GM23338 (cell line): ENCODE data around the gene ZNF438. TPM values are rescaled to one million over a fixed set of nuclear protein-coding genes. Genes with fewer than 3 reads are reported as not detected.

Source experiments
- ATAC-seq: fragments of 200-7000 bp; cut with Tn5 transposase; 3 replicates; pipeline ENCODE4 v1.9.1; 2020
- DNase-seq: peaks from one replicate; pipeline ENCODE4 v3.0.0-alpha.2; 2015; ENCODE audit warnings: low spot score
- H2AFZ ChIP-seq: fragments of 200-600 bp; sonication (generic); 2 replicates; pipeline ENCODE4 v1.8.0; 2016; ENCODE audit warnings: antibody characterized with exemption, mild to moderate bottlenecking, moderate library complexity
- H3F3A ChIP-seq: fragments of 200-600 bp; sonication (generic); replicated peaks from 2 replicates; pipeline ENCODE4 v1.8.0; 2017; ENCODE audit warnings: antibody characterized with exemption, mixed run types, low read depth
- H3K27ac ChIP-seq: fragments of 200-600 bp; sonication (generic); 2 replicates; pipeline ENCODE4 v1.6.1; 2016; ENCODE audit warnings: low read depth
- H3K27me3 ChIP-seq: fragments of 200-600 bp; sonication (generic); 2 replicates; pipeline ENCODE4 v1.8.0; 2016; ENCODE audit warnings: mild to moderate bottlenecking, mixed run types, moderate library complexity; ENCODE audit not compliant: insufficient read depth
- H3K36me3 ChIP-seq: fragments of 200-600 bp; sonication (generic); 2 replicates; pipeline ENCODE4 v1.8.0; 2016; ENCODE audit warnings: mild to moderate bottlenecking; ENCODE audit not compliant: insufficient read depth
- H3K4me1 ChIP-seq: fragments of 200-600 bp; sonication (generic); 2 replicates; pipeline ENCODE4 v1.8.0; 2016; ENCODE audit warnings: mild to moderate bottlenecking, moderate library complexity; ENCODE audit not compliant: insufficient read depth
- H3K4me2 ChIP-seq: fragments of 200-600 bp; sonication (generic); 2 replicates; pipeline ENCODE4 v1.7.1; 2017; ENCODE audit warnings: mixed run types
- H3K4me3 ChIP-seq: fragments of 200-600 bp; sonication (generic); 2 replicates; pipeline ENCODE4 v1.6.1; 2016; ENCODE audit warnings: mixed run types
- H3K79me2 ChIP-seq: fragments of 200-600 bp; sonication (generic); replicated peaks from 2 replicates; pipeline ENCODE4 v1.8.0; 2017; ENCODE audit warnings: mild to moderate bottlenecking; ENCODE audit not compliant: insufficient read depth
- H3K9me2 ChIP-seq: fragments of 200-600 bp; sonication (generic); 2 replicates; pipeline ENCODE4 v1.8.0; 2017; ENCODE audit not compliant: insufficient read depth
- H4K20me1 ChIP-seq: fragments of 200-600 bp; sonication (generic); replicated peaks from 2 replicates; pipeline ENCODE4 v1.8.0; 2017; ENCODE audit warnings: mild to moderate bottlenecking; ENCODE audit not compliant: insufficient read depth
- H3K27ac Mint-ChIP-seq: 2 replicates; pipeline ENCODE4 v1.8.0; 2020; ENCODE audit warnings: inconsistent platforms, mild to moderate bottlenecking, moderate library complexity, mixed read lengths
- H3K27me3 Mint-ChIP-seq: 3 replicates; pipeline ENCODE4 v1.8.0; 2022; ENCODE audit warnings: low read depth, mild to moderate bottlenecking, moderate library complexity, mixed read lengths, inconsistent platforms; ENCODE audit not compliant: insufficient read depth, poor library complexity
- H3K36me3 Mint-ChIP-seq: 3 replicates; pipeline ENCODE4 v1.8.0; 2021; ENCODE audit warnings: low read depth, mild to moderate bottlenecking, inconsistent platforms, moderate library complexity, mixed read lengths
- H3K4me1 Mint-ChIP-seq: 3 replicates; pipeline ENCODE4 v1.8.0; 2020; ENCODE audit warnings: mild to moderate bottlenecking, inconsistent platforms, mixed read lengths
- H3K4me3 Mint-ChIP-seq: 3 replicates; pipeline ENCODE4 v1.8.0; 2021; ENCODE audit warnings: moderate library complexity, mild to moderate bottlenecking, inconsistent platforms, mixed read lengths
- H3K9me3 Mint-ChIP-seq: 3 replicates; pipeline ENCODE4 v1.8.0; 2020; ENCODE audit warnings: moderate library complexity, mild to moderate bottlenecking, inconsistent platforms, mixed read lengths
- CREB1 ChIP-seq: fragments of 250-450 bp; sonication (Bioruptor Pico); IDR thresholded peaks from 2 replicates; pipeline ENCODE4 v1.5.0; 2020; ENCODE audit warnings: low read depth, mild to moderate bottlenecking, moderate library complexity
- CTCF ChIP-seq, 2 experiments: fragments of 200-600 bp in 1 of 2; sonication (generic) in 1 of 2; conservative IDR thresholded peaks; 2 replicates each; pipeline versions ENCODE4 v1.5.1 to v1.6.1; 2016 to 2017; ENCODE audit warnings: antibody characterized with exemption in 2 of 2, low read depth in 2 of 2, mild to moderate bottlenecking in 2 of 2, moderate library complexity in 1 of 2
- ETS1 ChIP-seq: IDR thresholded peaks from 2 replicates; pipeline ENCODE4 v1.6.1; 2016; ENCODE audit warnings: antibody characterized with exemption
- EZH2phosphoT487 ChIP-seq: fragments of 200-600 bp; sonication (generic); IDR thresholded peaks from one replicate; pipeline ENCODE4 v1.8.1; 2018; ENCODE audit warnings: antibody characterized with exemption; ENCODE audit not compliant: unreplicated experiment
- NANOG ChIP-seq: IDR thresholded peaks from 2 replicates; pipeline ENCODE4 v1.6.1; 2016; ENCODE audit warnings: antibody characterized with exemption, borderline replicate concordance
- POLR2AphosphoS5 ChIP-seq: IDR thresholded peaks from 2 replicates; pipeline ENCODE4 v1.6.1; 2016; ENCODE audit warnings: antibody characterized with exemption, low read depth
- REST ChIP-seq: IDR thresholded peaks from one replicate; pipeline ENCODE4 v1.6.1; 2018; ENCODE audit warnings: antibody characterized with exemption; ENCODE audit not compliant: unreplicated experiment
- ZNF114 ChIP-seq: fragments of 250-450 bp; sonication (Bioruptor Pico); IDR thresholded peaks from 2 replicates; pipeline ENCODE4 v1.5.0; 2020; ENCODE audit warnings: mild to moderate bottlenecking, moderate library complexity
- ZNF331 ChIP-seq: fragments of 250-450 bp; sonication (Bioruptor Pico); IDR thresholded peaks from 2 replicates; pipeline ENCODE4 v1.5.0; 2020; ENCODE audit warnings: low read depth, mild to moderate bottlenecking, moderate library complexity
- polyA plus RNA-seq: library from polyadenylated mRNA; unstranded; fragments of >200 nt; fragmentation: Nextera tagmentation; extraction: Ambion mirVana; gene quantifications from 2 replicates; pipeline ENCODE4 v1.2.1, GENCODE V29; 2016
- total RNA-seq: library from RNA; depleted of rRNA; stranded (reverse); fragments of >200 nt; shearing (Covaris generic); gene quantifications from 2 replicates; pipeline ENCODE4 v1.2.3, GENCODE V29; 2014

ZNF438 gene
- total and polyA plus RNA-seq, 2 experiments from 2014 or later: 0.91 to 0.94 TPM

- Histone ChIP-seq H3K27ac (no peak overlapping the region), H3K9me2 (no peaks in the 10 kb centered on the region), H3K79me2 (no peaks in the 10 kb centered on the region), H3K4me3 (no peak overlapping the region), H2AFZ (no peak overlapping the region), H4K20me1 (no peaks in the 10 kb centered on the region), H3K4me1 (peaks cover 8% of the 10 kb centered on the region), H3K4me2 (no peak overlapping the region), H3K27me3 (no peaks in the 10 kb centered on the region), H3K36me3 (no peaks in the 10 kb centered on the region), H3F3A (no peaks in the 10 kb centered on the region)
- Mint-ChIP-seq H3K4me3 (no peak overlapping the region), H3K27ac (no peak overlapping the region), H3K4me1 (peaks cover 38% of the 10 kb centered on the region), H3K36me3 (no peaks in the 10 kb centered on the region), H3K9me3 (no peaks in the 10 kb centered on the region), H3K27me3 (no peaks in the 10 kb centered on the region)
- TF ChIP-seq CTCF (conservative IDR thresholded peaks at IDR 0.05; ENCODE audit: low read depth in 2 of 2) (peak in 1 of 2 experiments; percentile 9; a peak in 1 of 4 replicates), REST (no peak)
- DNase-seq (peak; percentile 36), ATAC-seq (peak; percentile 75)
These were observed 198.1 kb downstream of the ZNF438 start for GRCh38 chr10:30833628-30833970.

- Mint-ChIP-seq H3K36me3 (no peaks in the 10 kb centered on the region), H3K4me3 (no peak overlapping the region), H3K27me3 (no peaks in the 10 kb centered on the region), H3K4me1 (peaks cover 38% of the 10 kb centered on the region), H3K9me3 (no peaks in the 10 kb centered on the region), H3K27ac (no peak overlapping the region)
- Histone ChIP-seq H3K4me2 (no peak overlapping the region), H3F3A (no peaks in the 10 kb centered on the region), H4K20me1 (no peaks in the 10 kb centered on the region), H3K27ac (no peak overlapping the region), H3K36me3 (no peaks in the 10 kb centered on the region), H3K4me3 (no peak overlapping the region), H2AFZ (peak overlapping the region; percentile 52; the same call in 1 of the 2 replicates), H3K79me2 (no peaks in the 10 kb centered on the region), H3K4me1 (peaks cover 8% of the 10 kb centered on the region), H3K27me3 (no peaks in the 10 kb centered on the region), H3K9me2 (no peaks in the 10 kb centered on the region)
- no peak for DNase-seq
- no peak; the same call in 1 of the 3 replicates for ATAC-seq
- TF ChIP-seq POLR2AphosphoS5 (no peak), ZNF114 (CRISPR knock-in tag) (no peak), ETS1 (no peak), EZH2phosphoT487 (no peak), CREB1 (CRISPR knock-in tag) (no peak), CTCF (conservative IDR thresholded peaks at IDR 0.05; ENCODE audit: low read depth in 2 of 2) (no peak), NANOG (no peak), ZNF331 (CRISPR knock-in tag) (no peak)
These were observed 198.7 kb downstream of the ZNF438 start for GRCh38 chr10:30832749-30833627.
